GM23338 (cell line): ENCODE data around the gene ZNF490. TPM values are rescaled to one million over a fixed set of nuclear protein-coding genes. Genes with fewer than 3 reads are reported as not detected.

Experiments
- ATAC-seq: fragments of 200-7000 bp; cut with Tn5 transposase; 3 replicates; pipeline ENCODE4 v1.9.1; 2020
- DNase-seq: peaks from one replicate; pipeline ENCODE4 v3.0.0-alpha.2; 2015; ENCODE audit warnings: low spot score
- H2AFZ ChIP-seq: fragments of 200-600 bp; sonication (generic); 2 replicates; pipeline ENCODE4 v1.8.0; 2016; ENCODE audit warnings: antibody characterized with exemption, mild to moderate bottlenecking, moderate library complexity
- H3F3A ChIP-seq: fragments of 200-600 bp; sonication (generic); replicated peaks from 2 replicates; pipeline ENCODE4 v1.8.0; 2017; ENCODE audit warnings: antibody characterized with exemption, mixed run types, low read depth
- H3K27ac ChIP-seq: fragments of 200-600 bp; sonication (generic); 2 replicates; pipeline ENCODE4 v1.6.1; 2016; ENCODE audit warnings: low read depth
- H3K27me3 ChIP-seq: fragments of 200-600 bp; sonication (generic); 2 replicates; pipeline ENCODE4 v1.8.0; 2016; ENCODE audit warnings: mild to moderate bottlenecking, mixed run types, moderate library complexity; ENCODE audit not compliant: insufficient read depth
- H3K36me3 ChIP-seq: fragments of 200-600 bp; sonication (generic); 2 replicates; pipeline ENCODE4 v1.8.0; 2016; ENCODE audit warnings: mild to moderate bottlenecking; ENCODE audit not compliant: insufficient read depth
- H3K4me1 ChIP-seq: fragments of 200-600 bp; sonication (generic); 2 replicates; pipeline ENCODE4 v1.8.0; 2016; ENCODE audit warnings: mild to moderate bottlenecking, moderate library complexity; ENCODE audit not compliant: insufficient read depth
- H3K4me2 ChIP-seq: fragments of 200-600 bp; sonication (generic); 2 replicates; pipeline ENCODE4 v1.7.1; 2017; ENCODE audit warnings: mixed run types
- H3K4me3 ChIP-seq: fragments of 200-600 bp; sonication (generic); 2 replicates; pipeline ENCODE4 v1.6.1; 2016; ENCODE audit warnings: mixed run types
- H3K79me2 ChIP-seq: fragments of 200-600 bp; sonication (generic); replicated peaks from 2 replicates; pipeline ENCODE4 v1.8.0; 2017; ENCODE audit warnings: mild to moderate bottlenecking; ENCODE audit not compliant: insufficient read depth
- H3K9me2 ChIP-seq: fragments of 200-600 bp; sonication (generic); 2 replicates; pipeline ENCODE4 v1.8.0; 2017; ENCODE audit not compliant: insufficient read depth
- H4K20me1 ChIP-seq: fragments of 200-600 bp; sonication (generic); replicated peaks from 2 replicates; pipeline ENCODE4 v1.8.0; 2017; ENCODE audit warnings: mild to moderate bottlenecking; ENCODE audit not compliant: insufficient read depth
- H3K27ac Mint-ChIP-seq: 2 replicates; pipeline ENCODE4 v1.8.0; 2020; ENCODE audit warnings: inconsistent platforms, mild to moderate bottlenecking, moderate library complexity, mixed read lengths
- H3K27me3 Mint-ChIP-seq: 3 replicates; pipeline ENCODE4 v1.8.0; 2022; ENCODE audit warnings: low read depth, mild to moderate bottlenecking, moderate library complexity, mixed read lengths, inconsistent platforms; ENCODE audit not compliant: insufficient read depth, poor library complexity
- H3K36me3 Mint-ChIP-seq: 3 replicates; pipeline ENCODE4 v1.8.0; 2021; ENCODE audit warnings: low read depth, mild to moderate bottlenecking, inconsistent platforms, moderate library complexity, mixed read lengths
- H3K4me1 Mint-ChIP-seq: 3 replicates; pipeline ENCODE4 v1.8.0; 2020; ENCODE audit warnings: mild to moderate bottlenecking, inconsistent platforms, mixed read lengths
- H3K4me3 Mint-ChIP-seq: 3 replicates; pipeline ENCODE4 v1.8.0; 2021; ENCODE audit warnings: moderate library complexity, mild to moderate bottlenecking, inconsistent platforms, mixed read lengths
- H3K9me3 Mint-ChIP-seq: 3 replicates; pipeline ENCODE4 v1.8.0; 2020; ENCODE audit warnings: moderate library complexity, mild to moderate bottlenecking, inconsistent platforms, mixed read lengths
- CREB1 ChIP-seq: fragments of 250-450 bp; sonication (Bioruptor Pico); IDR thresholded peaks from 2 replicates; pipeline ENCODE4 v1.5.0; 2020; ENCODE audit warnings: low read depth, mild to moderate bottlenecking, moderate library complexity
- CTCF ChIP-seq, 2 experiments: fragments of 200-600 bp in 1 of 2; sonication (generic) in 1 of 2; conservative IDR thresholded peaks; 2 replicates each; pipeline versions ENCODE4 v1.5.1 to v1.6.1; 2016 to 2017; ENCODE audit warnings: antibody characterized with exemption in 2 of 2, low read depth in 2 of 2, mild to moderate bottlenecking in 2 of 2, moderate library complexity in 1 of 2
- ETS1 ChIP-seq: IDR thresholded peaks from 2 replicates; pipeline ENCODE4 v1.6.1; 2016; ENCODE audit warnings: antibody characterized with exemption
- EZH2 ChIP-seq: fragments of 200-600 bp; sonication (generic); IDR thresholded peaks from one replicate; pipeline ENCODE4 v1.8.0; 2017; ENCODE audit warnings: antibody characterized with exemption, mild to moderate bottlenecking, low read depth; ENCODE audit not compliant: unreplicated experiment
- EZH2phosphoT487 ChIP-seq: fragments of 200-600 bp; sonication (generic); IDR thresholded peaks from one replicate; pipeline ENCODE4 v1.8.1; 2018; ENCODE audit warnings: antibody characterized with exemption; ENCODE audit not compliant: unreplicated experiment
- JUNB ChIP-seq: IDR thresholded peaks from one replicate; pipeline ENCODE4 v1.6.1; 2016; ENCODE audit warnings: antibody characterized with exemption; ENCODE audit not compliant: unreplicated experiment
- NANOG ChIP-seq: IDR thresholded peaks from 2 replicates; pipeline ENCODE4 v1.6.1; 2016; ENCODE audit warnings: antibody characterized with exemption, borderline replicate concordance
- POLR2AphosphoS5 ChIP-seq: IDR thresholded peaks from 2 replicates; pipeline ENCODE4 v1.6.1; 2016; ENCODE audit warnings: antibody characterized with exemption, low read depth
- REST ChIP-seq: IDR thresholded peaks from one replicate; pipeline ENCODE4 v1.6.1; 2018; ENCODE audit warnings: antibody characterized with exemption; ENCODE audit not compliant: unreplicated experiment
- STAT1 ChIP-seq: IDR thresholded peaks from one replicate; pipeline ENCODE4 v1.6.1; 2016; ENCODE audit warnings: antibody characterized with exemption; ENCODE audit not compliant: unreplicated experiment
- ZNF114 ChIP-seq: fragments of 250-450 bp; sonication (Bioruptor Pico); IDR thresholded peaks from 2 replicates; pipeline ENCODE4 v1.5.0; 2020; ENCODE audit warnings: mild to moderate bottlenecking, moderate library complexity
- ZNF331 ChIP-seq: fragments of 250-450 bp; sonication (Bioruptor Pico); IDR thresholded peaks from 2 replicates; pipeline ENCODE4 v1.5.0; 2020; ENCODE audit warnings: low read depth, mild to moderate bottlenecking, moderate library complexity
- ZNF462 ChIP-seq: fragments of 250-450 bp; sonication (Bioruptor Pico); IDR thresholded peaks from 2 replicates; pipeline ENCODE4 v1.5.0; 2020; ENCODE audit warnings: mild to moderate bottlenecking, moderate library complexity
- polyA plus RNA-seq: library from polyadenylated mRNA; unstranded; fragments of >200 nt; fragmentation: Nextera tagmentation; extraction: Ambion mirVana; gene quantifications from 2 replicates; pipeline ENCODE4 v1.2.1, GENCODE V29; 2016
- total RNA-seq: library from RNA; depleted of rRNA; stranded (reverse); fragments of >200 nt; shearing (Covaris generic); gene quantifications from 2 replicates; pipeline ENCODE4 v1.2.3, GENCODE V29; 2014

ZNF490 gene
- total and polyA plus RNA-seq, 2 experiments from 2014 or later: 1.4 to 7.3 TPM

GRCh38 chr19:12638611-12639182, 28.1 kb upstream of the ZNF490 start:
- no peak overlapping the region for H2AFZ ChIP-seq
- Mint-ChIP-seq H3K36me3 (no peaks in the 10 kb centered on the region), H3K9me3 (peaks cover 2% of the 10 kb centered on the region; the same call in 2 of the 3 replicates), H3K27ac (no peak overlapping the region), H3K27me3 (peaks cover 18% of the 10 kb centered on the region), H3K4me1 (no peaks in the 10 kb centered on the region; the same call in 2 of the 3 replicates), H3K4me3 (no peak overlapping the region)
- H3F3A ChIP-seq: 0 out of 2 replicates have a peak, but pooled peaks cover 5% of the 10 kb centered on the region
- H3K27me3 ChIP-seq: no peaks in the 10 kb centered on the region
- DNase-seq: no peak
- no peak overlapping the region for H3K4me2 ChIP-seq
- H3K27ac ChIP-seq: no peak overlapping the region
- no peak overlapping the region for H3K4me3 ChIP-seq
- H3K4me1 ChIP-seq: no peaks in the 10 kb centered on the region
- no peaks in the 10 kb centered on the region for H3K36me3 ChIP-seq
- H3K79me2 ChIP-seq: no peaks in the 10 kb centered on the region
- no peaks in the 10 kb centered on the region; the same call in 1 of the 2 replicates for H3K9me2 ChIP-seq
- no peak for TF ChIP-seq ZNF114 (CRISPR knock-in tag)
- no peak for TF ChIP-seq CREB1 (CRISPR knock-in tag)
- no peak for TF ChIP-seq NANOG
- no peak for TF ChIP-seq CTCF (conservative IDR thresholded peaks at IDR 0.05; ENCODE audit: low read depth in 2 of 2)
- no peak for TF ChIP-seq EZH2
- no peak for TF ChIP-seq JUNB
- no peak for TF ChIP-seq REST
- TF ChIP-seq ZNF462 (CRISPR knock-in tag): no peak
- TF ChIP-seq ZNF331: no peak
- no peak for TF ChIP-seq ETS1
- no peak for TF ChIP-seq STAT1
- TF ChIP-seq POLR2AphosphoS5: no peak
- no peak for TF ChIP-seq EZH2phosphoT487
- no peaks in the 10 kb centered on the region for H4K20me1 ChIP-seq
- ATAC-seq: no peak
